GM12878 (cell line): ENCODE measurements around the gene PUS10. TPM values are rescaled to one million over a fixed set of nuclear protein-coding genes. Genes with fewer than 3 reads are reported as not detected.
A peak's percentile ranks its signal among the peaks of the same experiment; 100 is the strongest.

ENCODE experiments used
- ATAC-seq: fragments of 200-7000 bp; cut with Tn5 transposase; 3 replicates; pipeline ENCODE4 v1.9.1; 2020; ENCODE audit warnings: mild to moderate bottlenecking, moderate library complexity
- BruUV-seq: library from RNA; stranded (reverse); fragments of 400-500 nt; replicated peaks from 2 replicates; lab custom pipeline; 2021; lab: Mats Ljungman, UMichigan
- CTCF ChIA-PET: fragments of 300-600 bp; sonication (Branson Sonifier 250); formaldehyde crosslinking; extraction: SDS; loops from one replicate; lab custom pipeline; 2021; ENCODE audit warnings: inconsistent platforms; lab: Yijun Ruan, JAX
- POLR2A ChIA-PET: fragments of 350-600 bp; formaldehyde crosslinking; extraction: SDS; loops from one replicate; lab custom pipeline; 2021; ENCODE audit warnings: inconsistent platforms; lab: Charles Lee
- RAD21 ChIA-PET: fragments of 300-600 bp; sonication (Branson Sonifier 250); formaldehyde crosslinking; loops from one replicate; lab custom pipeline; 2023; ENCODE audit warnings: antibody characterized with exemption; ENCODE audit not compliant: unreplicated experiment; lab: Charles Lee
- SMC1A ChIA-PET: fragments of 300-600 bp; sonication (Branson Sonifier 250); formaldehyde crosslinking; loops from one replicate; lab custom pipeline; 2023; ENCODE audit not compliant: unreplicated experiment, uncharacterized antibody; lab: Charles Lee
- DNase-seq: peaks from one replicate; pipeline ENCODE4 v3.0.0-alpha.2; 2011; ENCODE audit warnings: low read depth, low spot score
- FAIRE-seq: peaks from 3 replicates; lab custom pipeline; 2011; peaks lifted over from hg19 to GRCh38; lab: Jason Lieb, UNC
- H2AFZ ChIP-seq: 2 replicates; pipeline ENCODE4 v1.6.0; 2011; ENCODE audit warnings: low read depth, low read length, control low read depth; ENCODE audit not compliant: control insufficient read depth
- H3K27ac ChIP-seq: 2 replicates; pipeline ENCODE4 v1.5.1; 2011; ENCODE audit warnings: control low read depth; ENCODE audit not compliant: control insufficient read depth, insufficient read depth
- H3K27me3 ChIP-seq, 2 experiments: replicated peaks in 1 of 2; 2 replicates each; pipeline versions ENCODE4 v1.6.0 to v1.6.1; 2011; ENCODE audit warnings: low read length in 1 of 2; ENCODE audit not compliant: control insufficient read depth in 2 of 2, insufficient read depth in 2 of 2
- H3K36me3 ChIP-seq, 2 experiments: 2 replicates each; pipeline ENCODE4 v1.5.1; 2011; ENCODE audit warnings: low read length in 1 of 2; ENCODE audit not compliant: control insufficient read depth in 2 of 2, insufficient read depth in 2 of 2
- H3K4me1 ChIP-seq: 2 replicates; pipeline ENCODE4 v1.6.1; 2011; ENCODE audit warnings: mild to moderate bottlenecking, low read length, moderate library complexity, mixed read lengths; ENCODE audit not compliant: control insufficient read depth, insufficient read depth
- H3K4me2 ChIP-seq: 2 replicates; pipeline ENCODE4 v1.6.0; 2011; ENCODE audit warnings: control low read depth; ENCODE audit not compliant: control insufficient read depth, insufficient read depth
- H3K4me3 ChIP-seq: fragments of 200-600 bp; sonication (generic); 2 replicates; pipeline ENCODE4 v1.5.1; 2016
- H3K79me2 ChIP-seq: 2 replicates; pipeline ENCODE4 v1.6.0; 2011; ENCODE audit warnings: low read length; ENCODE audit not compliant: control insufficient read depth, insufficient read depth
- H3K9ac ChIP-seq: 2 replicates; pipeline ENCODE4 v1.8.0; 2011; ENCODE audit warnings: low read length, control low read depth, mixed read lengths; ENCODE audit not compliant: control insufficient read depth, insufficient read depth
- H3K9me3 ChIP-seq: replicated peaks from 3 replicates; pipeline ENCODE4 v1.5.1; 2011; ENCODE audit warnings: mild to moderate bottlenecking, low read length; ENCODE audit not compliant: control insufficient read depth, insufficient read depth
- H4K20me1 ChIP-seq: 2 replicates; pipeline ENCODE4 v1.6.0; 2011; ENCODE audit not compliant: control insufficient read depth, insufficient read depth
- ATF2 ChIP-seq: IDR thresholded peaks from 2 replicates; pipeline ENCODE4 v1.6.1; 2012; ENCODE audit warnings: low read length, inconsistent platforms
- BHLHE40 ChIP-seq, 2 experiments: fragments of 450-650 bp in 1 of 2; IDR thresholded peaks; 2 replicates each; pipeline ENCODE4 v1.6.1; 2011 to 2017; ENCODE audit warnings: low read depth in 2 of 2, borderline replicate concordance in 1 of 2, improper control_type of control experiment in 1 of 2, low read length in 1 of 2, mild to moderate bottlenecking in 1 of 2
- CREM ChIP-seq: IDR thresholded peaks from 2 replicates; pipeline ENCODE4 v1.6.1; 2014; ENCODE audit warnings: antibody characterized with exemption, low read depth
- EP300 ChIP-seq, 2 experiments: fragments of 150-350 bp in 1 of 2; IDR thresholded peaks; 2 replicates each; pipeline ENCODE4 v1.6.1; 2011 to 2012; ENCODE audit warnings: low read depth in 2 of 2, low read length in 2 of 2, borderline replicate concordance in 1 of 2, improper control_type of control experiment in 1 of 2, inconsistent platforms in 1 of 2; ENCODE audit not compliant: control insufficient read depth in 1 of 2
- HDAC2 ChIP-seq: fragments of 200-600 bp; sonication (generic); IDR thresholded peaks from 2 replicates; pipeline ENCODE4 v1.6.1; 2017
- IRF5 ChIP-seq: fragments of 450-650 bp; IDR thresholded peaks from 2 replicates; pipeline ENCODE4 v1.6.1; 2017; ENCODE audit warnings: borderline replicate concordance
- MYC ChIP-seq: IDR thresholded peaks from 2 replicates; pipeline ENCODE4 v1.6.1; 2011; ENCODE audit warnings: mild to moderate bottlenecking, low read length, moderate library complexity, inconsistent platforms; ENCODE audit not compliant: insufficient read depth, insufficient replicate concordance, insufficient read length, severe bottlenecking
- NR2C1 ChIP-seq: fragments of 450-650 bp; IDR thresholded peaks from 2 replicates; pipeline ENCODE4 v1.6.1; 2017; ENCODE audit warnings: antibody characterized with exemption, mild to moderate bottlenecking, moderate library complexity
- POLR2A ChIP-seq: IDR thresholded peaks from 2 replicates; pipeline ENCODE4 v1.6.1; 2011; ENCODE audit warnings: low read depth, mild to moderate bottlenecking, low read length
- POLR2AphosphoS2 ChIP-seq: IDR thresholded peaks from 2 replicates; pipeline ENCODE4 v1.6.1; 2011; ENCODE audit warnings: low read depth, mild to moderate bottlenecking, low read length, improper control_type of control experiment, moderate library complexity
- RB1 ChIP-seq: fragments of 450-650 bp; formaldehyde crosslinking; IDR thresholded peaks from 2 replicates; pipeline ENCODE4 v1.6.1; 2017; ENCODE audit warnings: mild to moderate bottlenecking, borderline replicate concordance
- SMAD1 ChIP-seq: fragments of 450-650 bp; IDR thresholded peaks from 2 replicates; pipeline ENCODE4 v1.6.1; 2018; ENCODE audit warnings: mild to moderate bottlenecking, low read depth; ENCODE audit not compliant: partially characterized antibody
- SUPT20H ChIP-seq: IDR thresholded peaks from 2 replicates; pipeline ENCODE4 v1.6.1; 2011; ENCODE audit warnings: low read depth, mild to moderate bottlenecking, low read length, moderate library complexity, borderline replicate concordance; ENCODE audit not compliant: control insufficient read depth
- TCF3 ChIP-seq: IDR thresholded peaks from 2 replicates; pipeline ENCODE4 v1.6.1; 2012; ENCODE audit warnings: low read depth, mild to moderate bottlenecking, low read length, borderline replicate concordance; ENCODE audit not compliant: insufficient read depth
- ZBED1 ChIP-seq: IDR thresholded peaks from 2 replicates; pipeline ENCODE4 v1.6.1; 2016; ENCODE audit warnings: borderline replicate concordance
- ZSCAN29 ChIP-seq: fragments of 450-650 bp; IDR thresholded peaks from 2 replicates; pipeline ENCODE4 v1.6.1; 2017; ENCODE audit warnings: mild to moderate bottlenecking, moderate library complexity
- ZZZ3 ChIP-seq: IDR thresholded peaks from 2 replicates; pipeline ENCODE4 v1.6.1; 2011; ENCODE audit warnings: low read depth; ENCODE audit not compliant: control insufficient read depth, insufficient read length
- WGBS: methylation state at CpG from one replicate; pipeline ENCODE4 v1.1.6; 2016; ENCODE audit warnings: low lambda C conversion rate; ENCODE audit not compliant: insufficient replicate concordance, insufficient coverage; ENCODE audit errors: missing lambda C conversion rate; 5-methylcytosine and 5-hydroxymethylcytosine counted together
- in situ Hi-C: fragments of 300-500 bp; cut with MboI; formaldehyde crosslinking; loops from 9 replicates; pipeline ENCODE4 v1.14.3; 2018; ENCODE audit warnings: mixed read lengths
- intact Hi-C: fragments of 100-400 bp; cut with micrococcal nuclease; formaldehyde crosslinking; loops from one replicate; pipeline ENCODE4 v1.14.2; 2022; ENCODE audit not compliant: unreplicated experiment
- polyA plus RNA-seq, 11 experiments: library from polyadenylated mRNA; depleted of rRNA in 4 of 11; unstranded in 6 of 11; stranded (reverse) in 5 of 11; fragments of >200 nt; fragmentation: Nextera tagmentation in 4 of 11; fragmentation: Illumina TruSeq in 1 of 11; extraction: Ambion mirVana in 4 of 11; extraction: Trizol in 1 of 11; gene quantifications; 1 replicate in 1 of 11; 2 replicates in 10 of 11; pipeline versions ENCODE4 v1.2.1 to v1.2.3, GENCODE V29; 2011 to 2016; ENCODE audit warnings: inconsistent platforms in 2 of 11, missing spikeins in 2 of 11, low read depth in 1 of 11
- total RNA-seq, 4 experiments: library from RNA; depleted of rRNA in 3 of 4; stranded (reverse); fragments of >200 nt in 3 of 4; fragmentation: Illumina TruSeq in 1 of 4; extraction: Trizol in 1 of 4; gene quantifications; 2 replicates each; pipeline versions ENCODE4 v1.2.1 to v1.2.3, GENCODE V29; 2013 to 2021
- TF ChIP-seq, protein P1 (sequence below): fragments of 450-650 bp; IDR thresholded peaks from 2 replicates; pipeline ENCODE4 v1.6.1; 2017; ENCODE audit warnings: mild to moderate bottlenecking, moderate library complexity

PUS10 gene
- total and polyA plus RNA-seq, 10 of the 15 experiments (the other 5 are each of a cell fraction or from before 2014, with no cell fraction given): 9.1 to 17.0 (median 13.0) TPM

DNA sequence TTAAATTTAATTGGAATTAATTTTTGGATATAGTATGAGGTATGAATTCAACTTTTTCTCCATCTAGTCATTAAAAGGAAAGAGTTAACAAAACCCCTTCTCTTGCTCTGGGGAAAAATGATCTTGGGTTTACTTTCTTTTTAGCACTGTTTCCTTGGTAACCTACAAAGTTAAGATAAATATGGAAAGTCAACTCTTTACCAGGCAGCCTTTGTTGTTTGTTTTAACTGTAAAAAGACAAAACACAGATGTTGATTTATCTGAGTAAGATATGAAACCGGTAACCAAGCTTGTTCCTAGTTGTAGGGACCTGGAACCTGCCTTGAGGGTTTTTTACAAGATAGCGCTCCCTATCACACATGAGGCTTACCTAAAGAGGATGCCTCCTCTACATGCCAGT, 37.5 kb upstream of the PUS10 start:
- Histone ChIP-seq H4K20me1 (no peaks in the 10 kb centered on the region), H3K9me3 (no peaks in the 10 kb centered on the region), H3K4me3 (no peak overlapping the region), H3K27ac (no peak overlapping the region), H3K79me2 (no peaks in the 10 kb centered on the region)
- BruUV-seq: TSS peak; percentile 52
- POLR2A ChIA-PET: interaction anchor here (0.9 to 1.0 kb wide), 2 partner anchors 11 to 20 kb away, joined by 3 read pairs; no protein-coding TSS in a partner anchor
- 77% methylated on average over 2 of the region's 2 CpGs for WGBS
- DNase-seq: no peak
- CTCF ChIA-PET: no interaction called here
- no peak for TF ChIP-seq POLR2AphosphoS2
- TF ChIP-seq ZBED1: no peak
- TF ChIP-seq RB1: no peak
- TF ChIP-seq IRF5: no peak
- no peak for TF ChIP-seq ATF2
- TF ChIP-seq EP300 (IDR thresholded peaks at IDR 0.05; ENCODE audit: borderline replicate concordance in 1 of 2, control insufficient read depth in 1 of 2, low read depth in 2 of 2, low read length in 2 of 2): no peak
- TF ChIP-seq SUPT20H: no peak
- no peak for TF ChIP-seq POLR2A
- TF ChIP-seq HDAC2: no peak
- TF ChIP-seq ZSCAN29: no peak
- no peak for TF ChIP-seq CREM
- no peak for TF ChIP-seq BHLHE40 (IDR thresholded peaks at IDR 0.05; ENCODE audit: borderline replicate concordance in 1 of 2, low read depth in 2 of 2, low read length in 1 of 2)
- TF ChIP-seq NR2C1: no peak
- no peak for TF ChIP-seq ZZZ3
- TF ChIP-seq MYC: no peak
- TF ChIP-seq TCF3: no peak
- TF ChIP-seq, protein P1, sequence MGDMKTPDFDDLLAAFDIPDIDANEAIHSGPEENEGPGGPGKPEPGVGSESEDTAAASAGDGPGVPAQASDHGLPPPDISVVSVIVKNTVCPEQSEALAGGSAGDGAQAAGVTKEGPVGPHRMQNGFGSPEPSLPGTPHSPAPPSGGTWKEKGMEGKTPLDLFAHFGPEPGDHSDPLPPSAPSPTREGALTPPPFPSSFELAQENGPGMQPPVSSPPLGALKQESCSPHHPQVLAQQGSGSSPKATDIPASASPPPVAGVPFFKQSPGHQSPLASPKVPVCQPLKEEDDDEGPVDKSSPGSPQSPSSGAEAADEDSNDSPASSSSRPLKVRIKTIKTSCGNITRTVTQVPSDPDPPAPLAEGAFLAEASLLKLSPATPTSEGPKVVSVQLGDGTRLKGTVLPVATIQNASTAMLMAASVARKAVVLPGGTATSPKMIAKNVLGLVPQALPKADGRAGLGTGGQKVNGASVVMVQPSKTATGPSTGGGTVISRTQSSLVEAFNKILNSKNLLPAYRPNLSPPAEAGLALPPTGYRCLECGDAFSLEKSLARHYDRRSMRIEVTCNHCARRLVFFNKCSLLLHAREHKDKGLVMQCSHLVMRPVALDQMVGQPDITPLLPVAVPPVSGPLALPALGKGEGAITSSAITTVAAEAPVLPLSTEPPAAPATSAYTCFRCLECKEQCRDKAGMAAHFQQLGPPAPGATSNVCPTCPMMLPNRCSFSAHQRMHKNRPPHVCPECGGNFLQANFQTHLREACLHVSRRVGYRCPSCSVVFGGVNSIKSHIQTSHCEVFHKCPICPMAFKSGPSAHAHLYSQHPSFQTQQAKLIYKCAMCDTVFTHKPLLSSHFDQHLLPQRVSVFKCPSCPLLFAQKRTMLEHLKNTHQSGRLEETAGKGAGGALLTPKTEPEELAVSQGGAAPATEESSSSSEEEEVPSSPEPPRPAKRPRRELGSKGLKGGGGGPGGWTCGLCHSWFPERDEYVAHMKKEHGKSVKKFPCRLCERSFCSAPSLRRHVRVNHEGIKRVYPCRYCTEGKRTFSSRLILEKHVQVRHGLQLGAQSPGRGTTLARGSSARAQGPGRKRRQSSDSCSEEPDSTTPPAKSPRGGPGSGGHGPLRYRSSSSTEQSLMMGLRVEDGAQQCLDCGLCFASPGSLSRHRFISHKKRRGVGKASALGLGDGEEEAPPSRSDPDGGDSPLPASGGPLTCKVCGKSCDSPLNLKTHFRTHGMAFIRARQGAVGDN: no peak
- no peak for TF ChIP-seq SMAD1
- TF ChIP-seq, all 136 proteins: peak for 0
- H3K4me1 ChIP-seq: no peaks in the 10 kb centered on the region
- in situ Hi-C loops: no loop called here
- no peak overlapping the region for H2AFZ ChIP-seq
- FAIRE-seq (no peak), ATAC-seq (no peak)
- H3K4me2 ChIP-seq: no peak overlapping the region
- RAD21 ChIA-PET: no interaction called here
- intact Hi-C loops: no loop called here
- no peaks in the 10 kb centered on the region for H3K36me3 ChIP-seq
- SMC1A ChIA-PET: no interaction called here
- H3K9ac ChIP-seq: no peak overlapping the region
- H3K27me3 ChIP-seq: no peaks in the 10 kb centered on the region
